SIG-M5 (cell line): Measurements from ENCODE around the gene BCL3.
"Not testable (repeated sequence)": the region's sequence is repeated elsewhere in the genome, so short reads cannot be mapped to it uniquely, and the experiment has no call there.

Experiments used
- DNase-seq: peaks from one replicate; lab custom pipeline; 2025; lab: John Stamatoyannopoulos, UW

Gene BCL3

DNA sequence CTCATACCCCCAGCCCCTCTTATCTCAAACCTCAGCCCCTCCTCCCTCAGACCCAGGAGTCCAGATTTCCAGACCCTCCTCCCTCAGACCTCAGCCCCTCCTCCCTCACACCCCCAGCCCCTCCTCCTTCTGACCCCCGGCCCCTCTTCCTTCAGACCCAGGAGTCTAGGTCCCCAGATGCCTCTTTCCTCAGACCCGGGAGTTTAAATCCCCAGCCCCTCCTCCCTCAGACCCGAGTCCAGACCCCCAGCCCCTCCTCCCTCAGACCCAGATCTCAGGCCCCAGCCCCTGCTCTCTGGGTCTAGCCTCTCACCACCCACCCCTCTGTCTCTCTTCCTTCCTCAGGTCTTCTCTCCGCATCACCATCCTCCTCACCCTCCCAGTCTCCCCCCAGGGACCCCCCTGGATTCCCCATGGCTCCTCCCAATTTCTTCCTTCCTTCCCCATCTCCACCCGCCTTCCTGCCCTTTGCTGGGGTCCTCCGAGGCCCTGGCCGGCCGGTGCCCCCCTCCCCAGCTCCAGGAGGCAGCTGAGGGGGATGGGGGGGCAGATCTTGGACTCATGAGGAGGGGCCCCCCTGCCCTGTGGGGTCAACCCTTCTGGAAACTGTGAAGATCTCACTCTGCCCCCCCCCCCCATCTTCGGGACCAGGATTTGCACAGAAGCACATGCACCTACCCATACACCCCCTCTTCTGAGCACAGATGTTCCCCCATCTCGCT lies 10.7 kb downstream of the BCL3 start:
- DNase-seq, result no peak

DNA sequence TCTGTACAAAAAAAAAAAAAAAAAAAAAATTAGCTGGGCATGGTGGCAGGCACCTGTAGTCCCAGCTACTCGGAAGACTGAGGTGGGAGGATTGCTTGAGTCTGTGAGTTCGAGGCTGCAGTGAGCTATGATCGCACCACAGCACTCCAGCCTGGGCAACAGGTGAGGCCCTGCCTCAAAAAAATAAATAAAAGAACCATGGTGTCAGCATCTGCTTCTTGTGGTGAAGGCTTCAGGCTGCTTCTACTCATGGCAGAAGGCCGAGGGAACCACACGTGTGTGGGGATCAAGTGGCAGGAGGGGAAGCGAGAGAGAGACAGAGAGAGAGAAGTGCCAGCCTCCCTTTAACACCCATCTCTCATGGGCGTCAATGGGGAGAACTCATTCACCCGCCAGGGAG lies 13.5 kb downstream of the BCL3 start:
- DNase-seq, result no peak

DNA sequence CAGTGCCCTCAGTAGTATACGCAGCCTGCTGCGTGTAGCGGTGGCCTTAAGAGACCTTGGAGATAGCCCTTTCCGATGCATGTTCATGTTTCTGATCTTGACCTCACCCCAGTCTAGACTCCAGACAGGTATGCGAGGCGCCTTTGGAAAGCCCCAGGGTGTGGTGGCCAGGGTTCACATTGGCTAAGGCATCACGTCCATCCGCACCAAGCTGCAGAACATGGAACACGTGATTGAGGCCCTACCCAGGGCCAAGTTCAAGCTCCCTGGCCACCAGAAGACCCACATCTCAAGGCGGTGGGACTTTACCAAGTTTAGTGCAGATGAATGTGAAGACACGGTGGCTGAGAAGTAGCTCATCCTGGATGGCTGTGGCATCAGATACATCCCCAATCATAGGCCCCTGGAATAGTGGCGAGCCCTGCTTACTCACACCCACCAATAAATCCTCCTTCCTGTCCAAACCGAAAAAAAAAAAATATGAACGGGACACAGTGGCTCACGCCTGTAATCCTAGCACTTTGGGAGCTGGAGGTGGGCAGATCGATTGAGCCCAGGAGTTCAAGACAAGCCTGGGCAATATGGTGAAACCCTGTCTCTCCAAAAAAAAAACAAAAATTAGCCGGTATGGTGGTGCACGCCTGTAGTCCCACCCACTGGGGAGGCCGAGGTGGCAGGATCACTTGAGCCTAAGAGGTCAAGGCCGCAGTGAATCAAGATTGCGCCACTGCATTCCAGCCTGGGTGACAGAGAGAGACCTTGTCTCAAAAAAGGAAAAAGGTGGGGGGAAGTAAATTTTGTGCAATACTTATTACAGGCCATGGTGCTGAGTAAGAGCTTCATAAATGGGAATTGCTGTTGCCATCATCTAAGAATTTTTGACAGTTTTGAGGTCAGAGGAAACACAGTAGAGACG lies 16.8 kb downstream of the BCL3 start:
- DNase-seq, result no peak

DNA sequence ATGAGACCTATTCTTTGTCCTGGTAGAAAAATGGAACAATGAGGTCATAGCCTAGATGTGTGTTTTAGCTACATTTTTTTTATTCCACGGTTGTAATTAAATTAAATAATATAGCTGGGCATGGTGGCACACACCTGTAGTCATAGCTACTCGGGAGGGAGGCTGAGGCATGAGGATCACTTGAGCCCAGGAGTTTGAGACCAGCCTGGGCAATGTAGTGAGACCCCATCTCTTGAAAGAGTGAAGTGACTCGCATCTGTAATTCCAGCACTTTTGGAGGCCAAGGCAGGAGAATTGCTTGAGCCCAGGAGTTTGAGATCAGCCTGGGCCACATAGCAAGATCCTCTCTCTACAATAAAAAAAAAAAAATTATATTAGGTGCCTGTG lies 17.4 kb downstream of the BCL3 start:
- DNase-seq, result no peak

DNA sequence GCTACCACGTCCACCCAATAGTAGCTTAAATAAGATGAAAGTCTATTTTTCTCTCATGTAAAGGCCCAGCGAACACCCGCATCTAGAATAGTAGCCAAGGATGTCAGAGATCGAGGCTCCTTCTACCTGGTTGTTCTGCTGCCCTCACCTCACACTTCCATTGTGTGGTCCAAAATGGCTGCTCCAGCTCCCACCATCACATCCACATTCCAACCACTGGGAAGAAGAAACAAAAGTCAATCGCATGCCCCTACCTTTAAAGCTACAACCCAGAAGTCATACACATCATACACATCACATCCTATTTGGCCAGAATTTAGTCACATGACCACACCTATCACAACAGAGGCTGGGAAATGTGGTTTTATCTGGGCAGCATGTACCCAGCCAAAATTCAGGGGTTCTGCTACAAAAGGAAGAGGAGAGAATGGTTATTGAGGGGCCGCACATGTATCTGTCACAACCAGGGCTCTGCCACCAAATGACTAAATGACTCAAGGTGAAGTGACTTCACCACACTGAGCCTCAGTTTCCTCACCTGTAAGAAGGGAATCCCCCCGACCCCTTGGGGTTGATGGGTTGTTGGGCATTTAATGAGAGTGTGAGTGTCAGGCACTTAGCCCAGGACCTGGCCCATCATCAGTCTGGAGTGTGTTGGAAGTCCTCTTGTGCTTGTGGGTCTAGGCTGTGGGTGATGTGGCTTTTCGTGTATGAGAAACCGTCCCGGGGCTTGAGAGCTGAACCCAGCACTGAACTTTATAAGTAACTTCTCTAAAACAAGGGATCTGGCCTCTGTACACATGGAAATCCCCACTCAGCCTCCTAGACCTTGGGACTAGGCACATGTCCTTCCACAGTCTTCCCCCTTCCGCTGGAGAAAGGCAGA lies 19.0 kb downstream of the BCL3 start:
- no peak for DNase-seq

DNA sequence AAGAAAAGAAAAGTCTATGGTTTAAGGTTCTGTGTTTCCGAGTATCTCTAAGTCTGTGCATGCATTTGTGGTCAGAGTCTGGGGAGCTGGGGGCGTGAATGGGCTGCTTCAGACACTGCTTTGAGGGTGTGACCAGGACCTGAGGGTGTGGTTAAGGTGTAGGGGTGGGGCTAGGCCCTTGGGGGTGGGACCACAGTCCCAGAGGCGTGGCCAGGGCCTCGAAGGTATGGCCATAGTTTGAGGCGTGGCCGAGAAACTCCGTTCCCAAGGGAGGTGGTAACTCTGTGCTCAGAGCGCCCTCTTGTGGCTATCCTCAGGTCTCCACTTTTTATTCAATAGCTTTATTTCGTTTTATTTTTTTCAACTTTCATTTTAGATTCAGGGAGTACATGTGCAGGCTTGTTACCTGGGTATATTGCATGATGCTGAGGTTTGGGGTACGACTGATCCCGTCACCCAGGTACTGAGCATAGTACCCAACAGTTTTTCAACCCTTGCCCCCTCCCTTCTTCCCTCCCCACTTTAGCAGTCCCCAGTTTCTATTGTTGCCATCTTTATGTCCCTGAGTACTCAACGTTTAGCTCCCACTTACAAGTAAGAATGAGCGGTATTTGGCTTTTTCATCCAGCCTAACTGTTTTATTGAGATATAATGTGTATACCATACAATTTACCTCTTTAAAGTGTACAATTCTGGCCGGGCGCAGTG lies 22.2 kb downstream of the BCL3 start:
- peak; percentile 26 for DNase-seq

DNA sequence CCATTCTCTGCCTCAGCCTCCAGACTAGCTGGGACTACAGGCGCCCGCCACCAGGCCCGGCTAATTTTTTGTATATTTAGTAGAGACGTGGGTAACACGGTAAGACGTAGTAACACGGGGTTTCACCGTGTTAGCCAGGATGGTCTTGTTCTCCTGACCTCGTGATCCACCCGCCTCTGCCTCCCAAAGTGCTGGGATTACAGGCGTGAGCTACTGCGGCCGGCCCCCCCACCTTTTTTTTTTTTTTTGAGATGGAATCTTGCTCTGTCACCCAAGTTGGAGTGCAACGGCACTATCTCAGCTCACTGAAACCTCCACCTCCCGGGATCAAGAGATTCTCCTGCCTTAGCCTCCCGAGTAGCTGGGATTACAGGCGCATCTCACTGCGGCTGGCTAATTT lies 23.6 kb downstream of the BCL3 start:
- DNase-seq, result not testable (repeated sequence)

DNA sequence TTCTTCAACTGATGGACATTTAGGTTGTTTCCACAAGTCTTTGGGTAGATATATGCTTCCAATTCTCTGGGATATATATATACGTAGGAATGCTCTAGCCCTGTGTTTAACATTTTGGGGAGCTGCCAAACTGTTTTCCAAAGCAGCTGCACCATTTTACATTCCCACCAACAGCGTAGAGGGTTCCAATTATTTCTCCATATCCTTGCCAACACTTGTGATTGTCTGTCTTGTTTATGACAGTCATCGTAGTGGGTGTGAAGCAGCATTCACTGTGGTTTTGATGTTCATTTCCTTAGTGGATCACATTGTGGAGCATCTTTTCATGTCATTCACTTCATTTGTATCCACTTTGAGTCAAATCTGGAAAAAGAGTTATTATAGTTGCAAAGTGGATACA lies 24.5 kb downstream of the BCL3 start:
- no peak for DNase-seq

DNA sequence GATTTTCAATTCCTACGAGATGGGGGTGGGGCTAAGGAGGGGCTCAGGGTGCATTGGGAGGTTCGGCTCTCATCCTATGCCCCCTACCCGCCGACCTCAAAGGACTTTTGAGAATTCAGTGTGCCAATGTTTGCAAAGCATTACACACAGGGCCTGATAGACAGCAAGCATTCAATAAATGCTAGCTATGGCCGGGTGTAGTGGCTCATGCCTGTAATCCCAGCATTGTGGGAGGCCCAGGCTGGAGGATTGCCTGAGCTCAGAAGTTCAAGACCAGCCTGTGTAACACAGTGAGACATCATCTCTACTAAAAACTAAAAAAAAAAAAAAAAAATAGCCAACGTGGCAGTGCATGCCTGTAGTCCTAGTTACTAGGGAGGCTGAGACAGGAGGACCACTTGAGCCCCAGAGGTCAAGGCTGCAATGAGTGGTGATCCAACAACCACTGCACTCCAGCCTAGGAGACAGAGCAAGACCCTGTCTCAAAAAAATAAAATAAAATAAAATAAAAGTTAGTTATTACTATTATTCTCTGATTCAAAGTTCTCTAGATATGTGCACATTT lies 27.2 kb downstream of the BCL3 start:
- DNase-seq, result no peak

DNA sequence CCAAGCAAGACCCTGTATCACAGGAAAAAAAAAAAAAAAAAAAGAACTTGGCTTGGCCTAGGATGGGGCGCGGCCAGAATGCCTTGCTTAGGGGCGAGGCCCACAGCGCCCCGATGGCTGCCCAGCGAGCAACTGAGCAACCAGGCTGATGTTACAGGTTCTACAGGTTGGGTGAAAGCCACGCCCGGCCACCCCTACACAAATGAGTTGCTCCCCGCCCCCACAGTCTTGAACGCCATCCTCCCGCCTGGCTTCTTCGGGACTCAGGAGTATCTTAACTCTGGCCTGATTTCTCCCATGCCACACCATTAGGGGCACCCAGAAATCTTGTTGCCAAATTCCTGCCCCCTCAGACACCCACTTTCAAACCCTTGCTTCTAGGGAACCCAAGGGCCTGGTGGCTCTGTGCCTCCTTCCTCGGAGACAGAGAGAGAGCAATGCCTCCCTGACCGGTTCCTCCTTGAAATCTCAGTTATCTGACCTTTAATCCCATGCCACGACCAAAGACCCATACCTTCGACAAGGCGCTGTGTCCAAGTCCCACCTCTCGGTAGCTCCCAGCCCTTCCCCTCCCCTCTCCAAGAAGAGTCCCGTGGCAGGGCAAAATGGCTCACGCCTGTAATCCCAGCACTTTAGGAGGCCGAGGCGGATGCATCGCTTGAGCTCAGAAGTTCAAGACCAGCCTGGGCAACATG lies 28.0 kb downstream of the BCL3 start:
- no peak for DNase-seq

DNA sequence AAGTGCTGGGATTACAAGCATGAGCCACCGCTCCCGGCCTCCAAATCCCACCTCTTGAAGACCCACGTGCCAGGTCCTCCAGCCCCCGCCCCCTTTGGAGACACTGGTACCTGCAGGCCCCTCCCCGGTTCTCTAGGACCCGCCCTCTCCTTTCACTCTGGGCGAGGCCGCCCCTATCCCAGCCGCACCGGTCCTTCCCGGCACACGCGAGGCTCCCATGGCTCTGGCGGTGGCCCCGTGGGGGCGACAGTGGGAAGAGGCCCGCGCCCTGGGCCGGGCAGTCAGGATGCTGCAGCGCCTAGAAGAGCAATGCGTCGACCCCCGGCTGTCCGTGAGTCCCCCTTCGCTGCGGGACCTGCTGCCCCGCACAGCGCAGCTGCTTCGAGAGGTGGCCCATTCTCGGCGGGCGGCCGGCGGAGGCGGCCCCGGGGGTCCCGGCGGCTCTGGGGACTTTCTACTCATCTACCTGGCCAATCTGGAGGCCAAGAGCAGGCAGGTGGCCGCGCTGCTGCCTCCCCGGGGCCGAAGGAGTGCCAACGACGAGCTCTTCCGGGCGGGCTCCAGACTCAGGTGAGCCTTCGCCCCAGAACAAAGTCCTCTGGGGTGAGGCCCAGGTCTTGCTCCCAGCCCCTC lies 29.3 kb downstream of the BCL3 start, which contains the start of gene CBLC:
TSS of gene CBLC (plus strand) at position 176 of the 633 bp plus-strand sequence. CDS start at position 218, 42 bp downstream.
- DNase-seq, result no peak

DNA sequence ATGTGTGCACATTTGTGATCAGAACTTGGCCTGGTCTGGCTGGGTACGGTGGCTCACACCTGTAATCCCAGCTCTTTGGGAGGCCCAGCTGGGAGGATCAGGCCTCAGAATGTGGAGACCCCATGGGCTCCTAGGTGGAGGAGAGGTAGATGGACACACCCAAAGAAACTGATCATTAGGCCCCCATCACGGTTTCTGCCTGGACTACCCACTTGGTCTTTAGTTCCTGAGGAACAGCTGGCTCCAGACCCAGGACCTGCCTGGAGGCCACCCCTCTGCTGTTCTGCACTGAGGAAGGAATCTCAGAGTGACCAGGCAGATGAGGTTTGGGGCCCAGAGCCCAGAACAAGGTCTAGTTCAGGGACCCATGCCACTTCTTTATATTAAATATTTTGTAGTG lies 30.6 kb downstream of the BCL3 start:
- DNase-seq, result no peak

DNA sequence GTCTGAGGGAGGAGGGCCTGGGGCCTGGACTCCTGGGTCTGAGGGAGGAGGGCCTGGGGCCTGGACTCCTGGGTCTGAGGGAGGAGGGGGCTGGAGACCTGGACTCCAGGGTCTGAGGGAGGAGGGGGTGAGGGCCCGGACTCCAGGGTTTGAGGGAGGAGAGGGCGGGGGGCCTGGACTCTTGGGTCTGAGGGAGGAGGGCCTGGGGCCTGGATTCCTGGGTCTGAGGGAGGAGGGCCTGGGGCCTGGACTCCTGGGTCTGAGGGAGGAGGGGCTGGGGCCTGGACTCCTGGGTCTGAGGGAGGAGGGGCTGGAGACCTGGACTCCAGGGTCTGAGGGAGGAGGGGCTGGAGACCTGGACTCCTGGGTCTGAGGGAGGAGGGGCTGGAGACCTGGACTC lies 33.2 kb downstream of the BCL3 start:
- DNase-seq, result not testable (repeated sequence)

DNA sequence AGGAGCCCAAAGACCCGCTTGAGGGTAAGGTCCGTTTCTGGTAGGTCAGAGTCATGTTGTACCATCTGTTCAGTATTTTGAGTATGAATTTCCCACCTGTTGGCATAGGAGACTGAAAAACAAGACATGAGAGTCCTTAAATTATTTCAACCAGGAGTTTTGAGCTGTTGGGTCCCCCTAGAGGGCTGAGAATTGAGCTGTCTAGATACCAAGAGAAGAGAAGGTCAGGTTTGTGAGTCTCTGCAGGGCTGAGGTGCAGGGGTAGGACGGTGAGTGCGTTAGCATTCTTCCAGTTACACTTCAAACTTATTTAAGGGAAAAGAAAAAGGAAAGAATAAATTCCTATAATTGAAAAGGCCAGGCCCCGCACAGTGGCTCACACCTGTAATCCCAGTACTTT lies 34.2 kb downstream of the BCL3 start:
- no peak for DNase-seq

DNA sequence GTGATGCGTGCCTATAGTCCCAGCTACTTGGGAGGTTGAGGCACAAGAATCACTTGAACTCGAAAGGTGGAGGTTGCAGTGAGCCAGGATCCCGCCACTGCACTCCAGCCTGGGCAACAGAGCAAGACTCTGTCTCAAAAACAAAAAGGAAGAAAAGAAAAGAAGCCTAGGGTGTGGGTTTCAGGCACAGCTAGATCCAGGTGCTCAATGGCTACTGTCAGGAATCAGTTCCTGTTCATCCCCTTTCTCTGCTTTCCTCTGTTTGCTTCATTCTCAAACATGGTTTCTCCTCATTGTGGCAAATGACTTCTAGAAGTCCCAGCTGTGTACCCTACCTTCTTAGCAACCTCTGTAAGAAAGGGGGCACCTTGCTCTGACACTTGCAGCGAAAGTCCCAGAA lies 35.0 kb downstream of the BCL3 start:
- DNase-seq, result no peak

DNA sequence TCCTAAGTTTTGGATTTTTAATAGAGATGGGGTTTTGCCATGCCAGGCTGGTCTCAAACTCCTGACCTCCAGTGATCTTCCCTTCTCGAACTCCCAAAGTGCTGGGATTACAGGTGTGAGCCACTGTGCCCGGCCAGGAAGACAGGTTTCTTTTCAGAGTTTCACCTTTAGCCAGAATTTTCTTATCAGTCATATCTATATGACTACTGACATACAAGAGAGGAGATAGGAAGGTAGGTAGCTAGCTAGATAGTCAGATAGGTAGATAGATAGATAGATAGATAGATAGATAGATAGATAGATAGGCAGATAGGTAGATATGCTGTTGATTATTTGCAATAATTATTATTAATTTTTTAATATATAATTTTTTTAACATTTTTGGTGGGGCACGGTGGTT lies 36.8 kb downstream of the BCL3 start:
- DNase-seq, result no peak

DNA sequence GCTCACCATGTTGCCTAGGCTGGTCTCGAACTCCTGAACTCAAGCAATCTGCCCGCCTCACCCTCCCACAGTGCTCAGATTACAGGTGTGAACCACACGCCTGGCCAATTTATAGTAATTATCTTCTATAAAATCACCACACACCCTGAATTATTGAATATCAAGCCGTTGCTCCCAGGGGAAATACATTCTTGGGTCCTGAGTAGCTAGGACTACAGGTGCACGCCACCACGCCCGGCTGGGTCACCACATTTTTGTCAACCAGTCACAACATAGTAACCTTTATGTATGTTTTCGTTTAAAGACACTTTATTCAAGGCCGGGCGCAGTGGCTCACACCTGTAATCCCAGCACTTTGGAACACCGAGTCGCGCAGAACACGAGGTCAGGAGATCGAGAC lies 37.5 kb downstream of the BCL3 start:
- DNase-seq, result no peak

DNA sequence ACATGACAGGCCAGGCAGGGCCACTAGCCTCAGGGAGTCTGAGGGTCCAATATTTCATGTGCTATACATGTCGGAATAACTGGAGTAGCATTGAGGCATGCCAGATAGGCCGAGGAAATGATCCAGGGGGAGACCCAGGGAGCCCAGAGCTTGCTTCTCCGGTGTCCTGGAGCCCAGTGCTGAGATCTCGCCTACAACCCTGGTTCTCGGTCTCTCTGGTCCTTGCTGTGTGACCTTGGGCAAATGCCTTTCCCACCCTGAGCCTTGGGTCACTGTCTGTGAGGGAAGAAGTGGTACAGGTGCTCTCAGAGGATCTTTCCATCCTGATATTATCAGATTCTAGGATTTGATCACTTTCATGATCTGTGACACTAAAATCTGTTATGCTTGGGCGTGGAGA lies 40.5 kb downstream of the BCL3 start:
- DNase-seq, result no peak

DNA sequence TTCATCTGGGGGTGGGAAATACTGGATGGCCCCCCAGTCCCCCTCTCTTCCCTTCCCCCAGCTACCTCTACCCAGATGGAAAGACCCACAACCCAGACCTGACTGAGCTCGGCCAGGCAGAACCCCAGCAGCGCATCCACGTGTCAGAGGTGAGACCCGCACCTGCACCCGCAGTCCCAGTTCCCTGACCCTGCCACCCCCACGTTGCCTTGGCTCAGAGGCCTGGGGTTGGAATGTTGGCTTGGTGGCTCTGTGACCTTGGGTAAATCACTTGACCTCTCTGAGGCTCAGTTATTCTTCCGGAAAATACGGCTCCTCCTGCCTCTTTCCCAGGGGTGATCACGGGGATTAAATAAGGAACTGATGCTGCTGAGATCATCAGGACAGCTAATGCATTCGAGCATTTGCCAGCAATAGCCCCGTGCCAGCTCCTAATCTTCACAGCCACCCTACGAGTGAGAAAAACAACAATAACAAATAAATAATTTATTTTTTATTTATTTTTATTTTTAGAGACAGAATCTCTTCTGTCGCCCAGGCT lies 41.5 kb downstream of the BCL3 start:
- no peak for DNase-seq

DNA sequence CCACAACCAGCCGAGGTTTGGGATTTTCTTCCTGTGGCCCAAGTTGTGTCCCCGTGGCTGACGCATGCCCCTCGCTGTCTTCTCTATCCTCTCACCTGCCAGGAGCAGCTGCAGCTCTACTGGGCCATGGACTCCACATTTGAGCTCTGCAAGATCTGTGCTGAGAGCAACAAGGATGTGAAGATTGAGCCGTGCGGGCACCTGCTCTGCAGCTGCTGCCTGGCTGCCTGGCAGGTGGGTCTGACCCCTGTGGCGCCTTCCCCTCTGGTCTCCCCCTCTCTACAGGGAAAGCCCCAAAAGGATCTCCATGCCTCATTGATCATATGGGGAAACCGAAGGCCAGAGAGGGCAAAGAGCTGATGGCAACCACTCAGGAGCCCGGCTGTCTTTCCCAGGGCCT lies 43.8 kb downstream of the BCL3 start:
- no peak for DNase-seq
